COR-L47 (cell line): Measurements from ENCODE around the gene STK26.
"Not testable (repeated sequence)": the region's sequence is repeated elsewhere in the genome, so short reads cannot be mapped to it uniquely, and the experiment has no call there.

ENCODE experiments used
- DNase-seq: peaks from one replicate; lab custom pipeline; 2025; lab: John Stamatoyannopoulos, UW

Gene STK26

GRCh38 chrX:132022967-132023895 is at the start of gene STK26:
STK26 (plus strand) TSS chrX:132023302; CDS start chrX:132023618, 316 bp downstream.
- peak; percentile 23 for DNase-seq

GRCh38 chrX:131975851-131976250 is 47.3 kb upstream of the STK26 start:
- no peak for DNase-seq

GRCh38 chrX:131977619-131978018 is 45.5 kb upstream of the STK26 start:
- no peak for DNase-seq

- no peak for DNase-seq
Observed at GRCh38 chrX:131979116-131979515, 44.0 kb upstream of the STK26 start.

GRCh38 chrX:131985526-131986049 is 37.5 kb upstream of the STK26 start:
- no peak for DNase-seq

GRCh38 chrX:131987252-131987651 is 35.9 kb upstream of the STK26 start:
- no peak for DNase-seq

GRCh38 chrX:131988236-131988635 is 34.9 kb upstream of the STK26 start:
- no peak for DNase-seq

- DNase-seq, result no peak
Observed at GRCh38 chrX:132001127-132001526, 22.0 kb upstream of the STK26 start.

GRCh38 chrX:132004728-132005127 is 18.4 kb upstream of the STK26 start:
- DNase-seq, result no peak

- no peak for DNase-seq
Observed at GRCh38 chrX:132009350-132009749, 13.8 kb upstream of the STK26 start.

GRCh38 chrX:132010213-132010612 is 12.9 kb upstream of the STK26 start:
- not testable (repeated sequence) for DNase-seq

- DNase-seq, result no peak
Observed at GRCh38 chrX:132015875-132016274, 7.2 kb upstream of the STK26 start.

- DNase-seq, result no peak
Observed at GRCh38 chrX:132016628-132017430, 6.3 kb upstream of the STK26 start.

GRCh38 chrX:132017431-132018185 is 5.5 kb upstream of the STK26 start:
- DNase-seq, result no peak

GRCh38 chrX:132022198-132022966 is 720 bp upstream of the STK26 start:
- no peak for DNase-seq

- no peak for DNase-seq
Observed at GRCh38 chrX:132023896-132024386, 839 bp downstream of the STK26 start.

GRCh38 chrX:132025041-132025440 is 1.9 kb downstream of the STK26 start:
- DNase-seq, result no peak

GRCh38 chrX:132030264-132030663 is 7.2 kb downstream of the STK26 start:
- no peak for DNase-seq

GRCh38 chrX:132031867-132032266 is 8.8 kb downstream of the STK26 start:
- no peak for DNase-seq

GRCh38 chrX:132033166-132033565 is 10.1 kb downstream of the STK26 start:
- DNase-seq, result no peak

GRCh38 chrX:132034648-132035047 is 11.5 kb downstream of the STK26 start:
- no peak for DNase-seq
